PC-3 (cell line): ENCODE results near the gene PAM16. TPM values are rescaled to one million over a fixed set of nuclear protein-coding genes. Genes with fewer than 3 reads are reported as not detected.
"Not testable (repeated sequence)": the region's sequence is repeated elsewhere in the genome, so short reads cannot be mapped to it uniquely, and the experiment has no call there.

Experiments used
- ATAC-seq: fragments of 200-7000 bp; cut with Tn5 transposase; 2 replicates; pipeline ENCODE4 v1.9.1; 2020; ENCODE audit warnings: mild to moderate bottlenecking, moderate library complexity
- BruUV-seq: library from RNA; stranded (reverse); fragments of 400-500 nt; replicated peaks from 2 replicates; lab custom pipeline; 2021; lab: Mats Ljungman, UMichigan
- CTCF ChIA-PET: fragments of 300-600 bp; sonication (Branson Sonifier 250); formaldehyde crosslinking; loops from one replicate; lab custom pipeline; 2022; ENCODE audit warnings: antibody characterized with exemption; lab: Charles Lee
- POLR2A ChIA-PET: fragments of 300-600 bp; sonication (Branson Sonifier 250); formaldehyde crosslinking; loops from one replicate; lab custom pipeline; 2022; ENCODE audit warnings: antibody characterized with exemption; ENCODE audit not compliant: unreplicated experiment; lab: Charles Lee
- DNase-seq: peaks from one replicate; pipeline ENCODE4 v3.0.0-alpha.2; 2015
- H2AFZ ChIP-seq: fragments of 300-600 bp; sonication (generic); 2 replicates; pipeline ENCODE4 v1.6.0; 2016; ENCODE audit warnings: antibody characterized with exemption, low read length
- H3F3A ChIP-seq: fragments of 300-600 bp; sonication (generic); one replicate; pipeline ENCODE4 v1.6.0; 2017; ENCODE audit warnings: antibody characterized with exemption, low read length, control low read depth, mild to moderate bottlenecking; ENCODE audit not compliant: unreplicated experiment
- H3K27ac ChIP-seq: fragments of 300-600 bp; sonication (generic); 2 replicates; pipeline ENCODE4 v1.5.1; 2016; ENCODE audit warnings: mild to moderate bottlenecking, low read length
- H3K27me3 ChIP-seq: fragments of 300-600 bp; sonication (generic); 2 replicates; pipeline ENCODE4 v1.6.1; 2016; ENCODE audit warnings: low read length, mixed read lengths
- H3K36me3 ChIP-seq: fragments of 300-600 bp; sonication (generic); 2 replicates; pipeline ENCODE4 v1.6.1; 2016; ENCODE audit warnings: low read depth, mixed run types, low read length, mixed read lengths
- H3K4me1 ChIP-seq: fragments of 300-600 bp; sonication (generic); 2 replicates; pipeline ENCODE4 v1.5.1; 2016; ENCODE audit warnings: low read length; ENCODE audit not compliant: insufficient read depth
- H3K4me2 ChIP-seq: fragments of 300-600 bp; sonication (generic); 2 replicates; pipeline ENCODE4 v1.6.0; 2016; ENCODE audit warnings: low read length
- H3K4me3 ChIP-seq: fragments of 300-600 bp; sonication (generic); 2 replicates; pipeline ENCODE4 v1.5.1; 2016; ENCODE audit warnings: mild to moderate bottlenecking, low read length, mixed read lengths
- H3K79me2 ChIP-seq: fragments of 300-600 bp; sonication (generic); 2 replicates; pipeline ENCODE4 v1.6.1; 2017; ENCODE audit warnings: low read length, mixed read lengths
- H3K9ac ChIP-seq: fragments of 300-600 bp; sonication (generic); 2 replicates; pipeline ENCODE4 v1.6.0; 2016; ENCODE audit warnings: mild to moderate bottlenecking, low read length
- H3K9me2 ChIP-seq: fragments of 300-600 bp; sonication (generic); replicated peaks from 2 replicates; pipeline ENCODE4 v1.6.1; 2016; ENCODE audit warnings: mixed run types, low read length, mixed read lengths
- H3K9me3 ChIP-seq: fragments of 300-600 bp; sonication (generic); 2 replicates; pipeline ENCODE4 v1.6.1; 2016; ENCODE audit warnings: low read length, mixed read lengths
- H4K20me1 ChIP-seq: fragments of 300-600 bp; sonication (generic); 2 replicates; pipeline ENCODE4 v1.6.1; 2016; ENCODE audit warnings: low read length, mixed read lengths
- EZH2 ChIP-seq: fragments of 300-600 bp; sonication (generic); IDR thresholded peaks from one replicate; pipeline ENCODE4 v1.6.1; 2017; ENCODE audit warnings: antibody characterized with exemption, mild to moderate bottlenecking, low read length; ENCODE audit not compliant: unreplicated experiment
- EZH2phosphoT487 ChIP-seq: fragments of 300-600 bp; sonication (generic); IDR thresholded peaks from 2 replicates; pipeline ENCODE4 v1.6.1; 2018; ENCODE audit warnings: mild to moderate bottlenecking, antibody characterized with exemption, low read length, borderline replicate concordance
- intact Hi-C: fragments of 100-400 bp; cut with micrococcal nuclease; formaldehyde crosslinking; loops from 2 replicates; pipeline ENCODE4 v1.9.0; 2023
- total RNA-seq: library from RNA; depleted of rRNA; stranded (reverse); fragments of >200 nt; gene quantifications from 2 replicates; pipeline ENCODE4 v1.2.3, GENCODE V29; 2014
- TF ChIP-seq, protein P1 (sequence below): fragments of 300-600 bp; sonication (generic); conservative IDR thresholded peaks from 2 replicates; pipeline ENCODE4 v1.5.1; 2017; ENCODE audit warnings: antibody characterized with exemption, low read depth, mild to moderate bottlenecking, low read length

PAM16 gene
- total RNA-seq, 1 experiment from 2014 or later: 95.5 TPM

- CTCF ChIA-PET: interaction anchor here (1.2 kb wide), 1 partner anchor 56 kb away, joined by 3 read pairs; no protein-coding TSS in a partner anchor
- Histone ChIP-seq H3K4me2 (no peak overlapping the region), H3K9me3 (no peaks in the 10 kb centered on the region), H3F3A (no peaks in the 10 kb centered on the region), H4K20me1 (peaks cover 5% of the 10 kb centered on the region; the same call in 1 of the 2 replicates), H3K27me3 (no peaks in the 10 kb centered on the region), H2AFZ (no peak overlapping the region), H3K27ac (no peak overlapping the region), H3K9ac (no peak overlapping the region), H3K4me3 (no peak overlapping the region), H3K79me2 (peaks cover 73% of the 10 kb centered on the region), H3K4me1 (no peaks in the 10 kb centered on the region), H3K36me3 (no peaks in the 10 kb centered on the region), H3K9me2 (no peaks in the 10 kb centered on the region)
- ATAC-seq: no peak
- TF ChIP-seq EZH2phosphoT487: no peak
- TF ChIP-seq, protein P1, sequence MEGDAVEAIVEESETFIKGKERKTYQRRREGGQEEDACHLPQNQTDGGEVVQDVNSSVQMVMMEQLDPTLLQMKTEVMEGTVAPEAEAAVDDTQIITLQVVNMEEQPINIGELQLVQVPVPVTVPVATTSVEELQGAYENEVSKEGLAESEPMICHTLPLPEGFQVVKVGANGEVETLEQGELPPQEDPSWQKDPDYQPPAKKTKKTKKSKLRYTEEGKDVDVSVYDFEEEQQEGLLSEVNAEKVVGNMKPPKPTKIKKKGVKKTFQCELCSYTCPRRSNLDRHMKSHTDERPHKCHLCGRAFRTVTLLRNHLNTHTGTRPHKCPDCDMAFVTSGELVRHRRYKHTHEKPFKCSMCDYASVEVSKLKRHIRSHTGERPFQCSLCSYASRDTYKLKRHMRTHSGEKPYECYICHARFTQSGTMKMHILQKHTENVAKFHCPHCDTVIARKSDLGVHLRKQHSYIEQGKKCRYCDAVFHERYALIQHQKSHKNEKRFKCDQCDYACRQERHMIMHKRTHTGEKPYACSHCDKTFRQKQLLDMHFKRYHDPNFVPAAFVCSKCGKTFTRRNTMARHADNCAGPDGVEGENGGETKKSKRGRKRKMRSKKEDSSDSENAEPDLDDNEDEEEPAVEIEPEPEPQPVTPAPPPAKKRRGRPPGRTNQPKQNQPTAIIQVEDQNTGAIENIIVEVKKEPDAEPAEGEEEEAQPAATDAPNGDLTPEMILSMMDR: no peak
- no peak for TF ChIP-seq EZH2
- intact Hi-C loops: no loop called here
- no peak for DNase-seq
- POLR2A ChIA-PET: interaction anchor here (0.5 kb wide), 1 partner anchor 73 kb away, joined by 8 read pairs; the partner anchor contains the start of gene TFAP4
- no TSS peak for BruUV-seq
Measured at GRCh38 chr16:4345836-4346781, 5.0 kb downstream of the PAM16 start.

DNA sequence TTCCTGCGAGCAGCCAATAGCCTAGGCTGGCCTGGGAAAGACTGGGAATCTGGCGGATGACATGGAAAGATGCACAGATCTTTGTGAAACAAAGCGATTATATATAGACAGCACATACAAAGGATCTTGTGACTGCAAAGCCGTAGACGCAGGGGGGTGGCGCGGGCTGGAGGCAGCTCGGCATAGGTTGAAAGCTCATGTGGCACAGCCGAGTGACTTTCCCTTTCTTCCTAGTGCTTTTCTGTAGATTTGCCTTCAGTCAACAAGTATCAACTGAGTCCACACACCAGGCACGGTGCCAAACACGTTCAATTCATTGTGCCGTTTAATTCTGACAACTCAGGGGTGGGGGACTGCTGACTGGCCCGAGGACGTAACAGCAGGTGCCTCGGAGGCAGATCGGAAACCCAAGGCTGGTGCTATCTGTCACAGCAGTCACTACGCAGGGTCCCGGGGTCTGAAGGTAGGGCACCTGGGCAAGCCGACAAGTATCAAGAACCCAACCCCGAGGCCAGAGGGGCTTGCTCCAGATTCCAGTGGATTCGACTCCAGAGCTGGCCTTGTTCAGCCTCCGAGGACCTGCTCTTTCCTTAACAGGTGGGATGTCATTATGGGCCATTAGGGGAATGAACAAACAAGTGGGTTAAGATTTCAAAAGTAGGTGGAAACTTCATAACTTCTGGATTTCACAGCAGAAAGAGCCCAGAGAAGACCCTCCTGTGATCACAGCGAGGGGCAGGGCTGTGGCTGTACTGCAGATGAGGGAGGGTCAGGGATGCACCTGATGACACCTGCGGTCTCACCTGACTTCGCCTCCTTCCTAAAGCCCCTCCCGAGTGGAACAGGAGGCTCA is 5.9 kb downstream of the PAM16 start:
- DNase-seq (no peak), ATAC-seq (peak; percentile 42; the same call in 1 of the 2 replicates)
- no peak overlapping the region for H3K4me3 ChIP-seq
- H3K27ac ChIP-seq: no peak overlapping the region
- peaks cover 5% of the 10 kb centered on the region; the same call in 1 of the 2 replicates for H4K20me1 ChIP-seq
- BruUV-seq: no TSS peak
- H2AFZ ChIP-seq: no peak overlapping the region
- H3K9ac ChIP-seq: no peak overlapping the region
- CTCF ChIA-PET: no interaction called here
- intact Hi-C loops: no loop called here
- no peaks in the 10 kb centered on the region for H3K27me3 ChIP-seq
- no peaks in the 10 kb centered on the region for H3K9me3 ChIP-seq
- H3F3A ChIP-seq: no peaks in the 10 kb centered on the region
- no peaks in the 10 kb centered on the region for H3K4me1 ChIP-seq
- no peak overlapping the region for H3K4me2 ChIP-seq
- no peaks in the 10 kb centered on the region for H3K36me3 ChIP-seq
- no peaks in the 10 kb centered on the region for H3K9me2 ChIP-seq
- H3K79me2 ChIP-seq: peaks cover 64% of the 10 kb centered on the region
- no peak for TF ChIP-seq EZH2
- TF ChIP-seq, protein P1: no peak
- TF ChIP-seq EZH2phosphoT487: no peak
- POLR2A ChIA-PET: no interaction called here

DNA sequence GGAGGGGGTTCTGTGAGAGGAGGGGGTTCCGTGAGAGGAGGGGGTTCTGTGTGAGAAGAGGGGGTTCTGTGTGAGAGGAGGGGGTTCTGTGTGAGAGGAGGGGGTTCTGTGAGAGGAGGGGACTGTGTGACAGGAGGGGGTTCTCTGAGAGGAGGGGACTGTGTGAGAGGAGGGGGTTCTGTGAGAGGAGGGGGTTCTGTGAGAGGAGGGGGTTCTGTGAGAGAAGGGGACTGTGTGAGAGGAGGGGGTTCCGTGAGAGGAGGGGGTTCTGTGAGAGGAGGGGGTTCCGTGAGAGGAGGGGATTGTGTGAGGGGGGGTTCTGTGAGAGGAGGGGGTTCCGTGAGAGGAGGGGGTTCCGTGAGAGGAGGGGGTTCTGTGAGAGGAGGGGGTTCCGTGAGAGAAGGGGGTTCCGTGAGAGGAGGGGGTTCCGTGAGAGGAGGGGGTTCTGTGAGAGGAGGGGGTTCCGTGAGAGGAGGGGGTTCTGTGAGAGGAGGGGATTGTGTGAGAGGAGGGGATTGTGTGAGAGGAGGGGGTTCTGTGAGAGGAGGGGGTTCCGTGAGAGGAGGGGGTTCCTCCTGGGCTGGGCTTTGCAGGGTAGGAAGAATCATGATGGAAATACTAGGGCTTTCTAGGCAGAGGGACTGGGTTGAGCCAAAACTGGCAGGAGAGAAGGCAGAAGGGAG is 6.7 kb downstream of the PAM16 start:
- BruUV-seq, H3K4me2 ChIP-seq, intact Hi-C loops, H3K9ac ChIP-seq, H3K27me3 ChIP-seq, H3K36me3 ChIP-seq, H4K20me1 ChIP-seq, ATAC-seq, H3K27ac ChIP-seq, H3K9me2 ChIP-seq, CTCF ChIA-PET, H3F3A ChIP-seq, H3K9me3 ChIP-seq, H2AFZ ChIP-seq, H3K4me1 ChIP-seq, DNase-seq, POLR2A ChIA-PET, H3K4me3 ChIP-seq: not testable (repeated sequence)
- peaks cover 56% of the 10 kb centered on the region for H3K79me2 ChIP-seq
